DOHH2 (cell line): Measurements from ENCODE around the gene RUNDC3A.

ENCODE experiments used
- H3F3A ChIP-seq: fragments of 200-600 bp; sonication (generic), shearing (Covaris generic); 2 replicates; pipeline ENCODE4 v1.6.0; 2016; ENCODE audit warnings: antibody characterized with exemption, mild to moderate bottlenecking; ENCODE audit not compliant: control insufficient read depth, insufficient read depth
- H3K27ac ChIP-seq: fragments of 200-600 bp; sonication (generic); 2 replicates; pipeline ENCODE4 v1.5.1; 2014; ENCODE audit warnings: low read depth, mild to moderate bottlenecking, low read length, moderate library complexity
- H3K27me3 ChIP-seq: fragments of 200-600 bp; sonication (generic); 2 replicates; pipeline ENCODE4 v1.6.1; 2014; ENCODE audit warnings: mild to moderate bottlenecking, low read length, mixed read lengths; ENCODE audit not compliant: control insufficient read depth
- H3K36me3 ChIP-seq: fragments of 200-600 bp; sonication (generic); 2 replicates; pipeline ENCODE4 v1.6.1; 2014; ENCODE audit warnings: mild to moderate bottlenecking, low read length, moderate library complexity, mixed read lengths; ENCODE audit not compliant: control insufficient read depth
- H3K4me1 ChIP-seq: fragments of 200-600 bp; sonication (generic); 2 replicates; pipeline ENCODE4 v1.6.1; 2014; ENCODE audit warnings: mild to moderate bottlenecking, low read length, mixed read lengths; ENCODE audit not compliant: control insufficient read depth
- H3K4me2 ChIP-seq: fragments of 200-600 bp; sonication (generic); 2 replicates; pipeline ENCODE4 v1.6.0; 2014; ENCODE audit warnings: mild to moderate bottlenecking, low read length, moderate library complexity
- H3K4me3 ChIP-seq: fragments of 200-600 bp; sonication (generic); 2 replicates; pipeline ENCODE4 v1.5.1; 2014; ENCODE audit warnings: mild to moderate bottlenecking, low read length, mixed read lengths
- H3K79me2 ChIP-seq: fragments of 200-600 bp; sonication (generic); 2 replicates; pipeline ENCODE4 v1.6.1; 2014; ENCODE audit warnings: mild to moderate bottlenecking, low read length, mixed read lengths; ENCODE audit not compliant: control insufficient read depth
- H3K9me2 ChIP-seq: fragments of 200-600 bp; sonication (generic); replicated peaks from 2 replicates; pipeline ENCODE4 v1.6.1; 2014; ENCODE audit warnings: mild to moderate bottlenecking, low read length, mixed read lengths; ENCODE audit not compliant: control insufficient read depth
- H3K9me3 ChIP-seq: fragments of 200-600 bp; sonication (generic); 2 replicates; pipeline ENCODE4 v1.6.1; 2014; ENCODE audit warnings: antibody characterized with exemption, low read length, mixed read lengths; ENCODE audit not compliant: control insufficient read depth, insufficient read depth
- H4K20me1 ChIP-seq: fragments of 200-600 bp; sonication (generic); 2 replicates; pipeline ENCODE4 v1.6.0; 2014; ENCODE audit warnings: low read depth, mild to moderate bottlenecking, antibody characterized with exemption, low read length, moderate library complexity; ENCODE audit not compliant: control insufficient read depth, insufficient read depth
- EZH2phosphoT487 ChIP-seq: fragments of 200-600 bp; sonication (generic); IDR thresholded peaks from 2 replicates; pipeline ENCODE4 v1.6.1; 2017; ENCODE audit warnings: borderline replicate concordance, mild to moderate bottlenecking, antibody characterized with exemption, low read length, moderate library complexity, mixed read lengths
- TF ChIP-seq, protein P1 (sequence below): fragments of 200-600 bp; sonication (generic); IDR thresholded peaks from one replicate; pipeline ENCODE4 v1.5.1; 2014; ENCODE audit warnings: antibody characterized with exemption, mild to moderate bottlenecking, low read depth, low read length; ENCODE audit not compliant: poor library complexity, severe bottlenecking

The RUNDC3A gene

DNA sequence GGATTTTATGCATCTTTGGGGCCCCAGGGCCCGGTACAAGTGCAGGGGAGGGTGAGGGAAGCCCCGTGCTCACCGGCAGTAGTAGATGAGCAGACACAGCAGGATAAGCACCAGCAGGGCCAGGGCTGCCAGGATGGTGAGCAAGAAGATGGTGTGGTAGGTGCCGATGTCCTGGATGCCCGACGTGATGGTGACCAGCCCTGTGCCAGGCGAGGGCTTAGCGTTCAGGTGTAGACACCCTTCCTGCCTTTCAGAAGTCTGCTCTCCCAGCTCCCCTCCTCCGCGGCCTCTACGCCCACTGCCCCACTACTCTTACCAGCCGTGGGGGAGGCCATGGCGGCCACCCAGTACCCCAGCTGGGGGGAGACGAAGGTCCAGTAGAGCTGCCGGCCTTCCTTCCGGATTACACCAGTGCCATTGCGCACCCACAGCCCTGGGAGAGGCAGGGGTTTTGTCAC is 47.3 kb downstream of the RUNDC3A start:
- Histone ChIP-seq H4K20me1 (no peaks in the 10 kb centered on the region), H3K27ac (no peak overlapping the region), H3K27me3 (peaks cover 14% of the 10 kb centered on the region; the same call in 1 of the 2 replicates), H3K9me2 (no peaks in the 10 kb centered on the region), H3K4me3 (no peak overlapping the region), H3K4me2 (no peak overlapping the region), H3K4me1 (peaks cover 25% of the 10 kb centered on the region), H3F3A (no peaks in the 10 kb centered on the region), H3K79me2 (no peaks in the 10 kb centered on the region), H3K36me3 (peaks cover 27% of the 10 kb centered on the region), H3K9me3 (no peaks in the 10 kb centered on the region)
- TF ChIP-seq, protein P1, sequence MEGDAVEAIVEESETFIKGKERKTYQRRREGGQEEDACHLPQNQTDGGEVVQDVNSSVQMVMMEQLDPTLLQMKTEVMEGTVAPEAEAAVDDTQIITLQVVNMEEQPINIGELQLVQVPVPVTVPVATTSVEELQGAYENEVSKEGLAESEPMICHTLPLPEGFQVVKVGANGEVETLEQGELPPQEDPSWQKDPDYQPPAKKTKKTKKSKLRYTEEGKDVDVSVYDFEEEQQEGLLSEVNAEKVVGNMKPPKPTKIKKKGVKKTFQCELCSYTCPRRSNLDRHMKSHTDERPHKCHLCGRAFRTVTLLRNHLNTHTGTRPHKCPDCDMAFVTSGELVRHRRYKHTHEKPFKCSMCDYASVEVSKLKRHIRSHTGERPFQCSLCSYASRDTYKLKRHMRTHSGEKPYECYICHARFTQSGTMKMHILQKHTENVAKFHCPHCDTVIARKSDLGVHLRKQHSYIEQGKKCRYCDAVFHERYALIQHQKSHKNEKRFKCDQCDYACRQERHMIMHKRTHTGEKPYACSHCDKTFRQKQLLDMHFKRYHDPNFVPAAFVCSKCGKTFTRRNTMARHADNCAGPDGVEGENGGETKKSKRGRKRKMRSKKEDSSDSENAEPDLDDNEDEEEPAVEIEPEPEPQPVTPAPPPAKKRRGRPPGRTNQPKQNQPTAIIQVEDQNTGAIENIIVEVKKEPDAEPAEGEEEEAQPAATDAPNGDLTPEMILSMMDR = no peak
- no peak for TF ChIP-seq EZH2phosphoT487

DNA sequence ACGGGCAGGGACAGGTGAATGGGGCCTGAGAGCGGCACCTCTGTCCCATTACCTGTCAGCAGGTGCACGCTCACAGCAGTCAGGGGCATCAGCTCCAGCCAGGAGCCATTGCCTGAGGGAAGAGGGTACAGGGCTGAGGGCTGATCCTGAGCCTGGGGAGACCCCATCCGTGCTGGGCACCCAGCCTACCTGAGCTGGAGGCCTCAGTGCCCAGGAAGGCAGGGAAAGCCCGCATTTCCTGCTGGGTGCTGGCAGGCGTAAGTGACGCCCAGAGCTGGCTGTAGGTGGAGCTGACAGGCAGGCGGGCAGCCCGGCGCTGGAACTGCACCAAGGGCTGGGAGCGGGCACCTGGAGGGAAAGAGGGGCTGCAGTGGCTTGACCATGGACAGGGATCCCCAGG is 47.8 kb downstream of the RUNDC3A start:
- no peaks in the 10 kb centered on the region for H3K9me2 ChIP-seq

GRCh38 chr17:44358066-44358465 is 49.7 kb downstream of the RUNDC3A start:
- H3K27ac ChIP-seq = no peak overlapping the region
- H3K4me2 ChIP-seq = no peak overlapping the region
- H3K4me3 ChIP-seq = no peak overlapping the region
- H3K9me2 ChIP-seq = no peaks in the 10 kb centered on the region
- no peaks in the 10 kb centered on the region for H3F3A ChIP-seq
- no peaks in the 10 kb centered on the region for H4K20me1 ChIP-seq
- no peaks in the 10 kb centered on the region for H3K79me2 ChIP-seq
- H3K36me3 ChIP-seq = peaks cover 3% of the 10 kb centered on the region
- TF ChIP-seq, protein P1 = no peak
- no peak for TF ChIP-seq EZH2phosphoT487
- peaks cover 23% of the 10 kb centered on the region for H3K27me3 ChIP-seq
- peaks cover 45% of the 10 kb centered on the region for H3K4me1 ChIP-seq
- no peaks in the 10 kb centered on the region for H3K9me3 ChIP-seq

More for the DNA sequence above, 47.8 kb downstream of the RUNDC3A start:
- Histone ChIP-seq H3K27me3 (peaks cover 14% of the 10 kb centered on the region; the same call in 1 of the 2 replicates), H4K20me1 (no peaks in the 10 kb centered on the region), H3F3A (no peaks in the 10 kb centered on the region), H3K4me2 (no peak overlapping the region), H3K27ac (no peak overlapping the region), H3K79me2 (no peaks in the 10 kb centered on the region), H3K4me1 (peaks cover 27% of the 10 kb centered on the region), H3K36me3 (peaks cover 21% of the 10 kb centered on the region), H3K4me3 (no peak overlapping the region), H3K9me3 (no peaks in the 10 kb centered on the region)
- TF ChIP-seq EZH2phosphoT487 = no peak
- TF ChIP-seq, protein P1 = no peak

GRCh38 chr17:44359006-44359405 is 50.6 kb downstream of the RUNDC3A start:
- H3K9me3 ChIP-seq = no peaks in the 10 kb centered on the region
- TF ChIP-seq, protein P1 = no peak
- TF ChIP-seq EZH2phosphoT487 = no peak
- H3K27me3 ChIP-seq = peaks cover 26% of the 10 kb centered on the region
- H3F3A ChIP-seq = no peaks in the 10 kb centered on the region
- peak overlapping the region; percentile 30 for H3K4me2 ChIP-seq
- H3K79me2 ChIP-seq = no peaks in the 10 kb centered on the region
- no peak overlapping the region for H3K27ac ChIP-seq
- H3K9me2 ChIP-seq = no peaks in the 10 kb centered on the region
- no peaks in the 10 kb centered on the region for H3K36me3 ChIP-seq
- H3K4me3 ChIP-seq = no peak overlapping the region
- H3K4me1 ChIP-seq = peaks cover 52% of the 10 kb centered on the region
- H4K20me1 ChIP-seq = no peaks in the 10 kb centered on the region
